SIG-M5 treated with dmso at 0.1 percent for 504 hours (cell line): ENCODE results near the gene VAPA.
A peak's percentile ranks its signal among the peaks of the same experiment; 100 is the strongest.

Experiments used
- DNase-seq: peaks from one replicate; lab custom pipeline; 2025; ENCODE audit not compliant: unreplicated experiment; lab: John Stamatoyannopoulos, UW

VAPA gene

DNA sequence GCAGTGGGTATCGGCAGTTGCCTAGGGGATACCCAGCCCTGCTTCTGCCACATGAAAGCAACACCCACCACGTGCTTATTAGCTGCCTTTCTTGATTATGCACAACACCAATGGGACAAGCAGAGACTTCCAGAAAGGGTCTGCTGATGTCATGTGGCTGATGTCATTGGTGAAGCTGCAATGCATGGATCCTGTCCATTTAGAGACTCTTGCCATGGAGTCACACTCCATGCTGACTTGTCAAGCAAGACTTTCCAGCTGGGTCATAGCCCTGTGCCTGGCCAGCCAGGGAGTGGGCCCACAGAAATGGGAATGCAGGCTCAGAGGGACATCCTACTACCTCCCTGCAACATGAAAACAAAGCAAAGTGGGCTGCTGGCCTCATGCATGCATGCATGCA lies 81.8 kb downstream of the VAPA start:
- DNase-seq: no peak

DNA sequence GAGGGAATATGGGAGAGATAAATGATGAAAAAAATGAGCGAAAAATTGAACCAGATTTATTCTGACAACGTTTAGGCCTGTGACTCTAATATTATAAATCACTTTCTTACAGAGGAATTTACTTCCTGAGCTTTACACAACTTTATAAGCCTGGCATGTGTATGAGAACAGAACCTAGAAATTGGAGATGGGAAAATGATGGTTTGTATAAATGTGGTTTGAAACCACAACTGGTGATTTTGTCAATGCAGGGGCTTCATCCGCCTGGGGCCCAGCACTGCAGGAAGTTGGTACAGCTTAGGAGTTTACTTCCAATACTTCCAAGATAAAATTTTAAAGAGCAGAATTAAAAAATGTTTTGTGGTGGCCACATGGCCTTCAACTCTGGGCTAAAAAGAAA lies 82.3 kb downstream of the VAPA start:
- no peak for DNase-seq

DNA sequence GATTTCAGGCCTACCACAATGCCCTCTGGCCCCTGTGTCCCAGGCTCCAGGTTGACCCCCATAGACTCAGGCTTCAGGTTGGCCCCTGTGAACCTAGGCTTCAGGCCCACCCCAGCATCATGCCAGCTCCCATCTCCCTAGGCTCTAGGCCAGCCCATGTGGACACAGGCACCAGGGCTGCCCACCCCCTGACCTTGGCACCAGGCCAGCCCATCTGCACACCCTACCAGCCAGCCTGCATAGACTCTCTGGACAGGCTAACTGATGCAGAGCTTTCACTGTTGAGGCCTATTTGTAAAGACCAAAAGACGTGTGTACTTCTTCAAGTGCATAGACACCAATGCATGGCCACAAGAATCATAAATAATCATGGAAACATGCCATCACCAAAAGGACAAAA lies 83.9 kb downstream of the VAPA start:
- DNase-seq: no peak

DNA sequence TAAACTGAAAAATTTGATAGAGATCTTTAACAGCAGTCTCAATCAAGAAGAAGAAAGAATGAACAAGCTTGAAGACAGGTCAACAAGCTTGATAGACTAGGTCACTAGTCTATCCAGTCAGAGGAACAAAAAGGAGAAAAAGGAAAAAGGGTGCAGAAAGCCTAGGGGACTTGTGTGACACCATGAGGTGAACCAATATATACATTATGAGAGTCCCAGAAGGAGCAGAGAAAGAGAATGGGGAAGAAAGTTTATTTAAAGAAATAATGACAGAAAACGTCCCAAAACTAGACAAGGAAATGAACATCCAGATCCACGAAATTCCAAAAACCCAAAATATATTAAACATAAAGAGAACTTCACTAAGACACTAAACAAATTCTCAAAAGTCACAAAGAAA lies 84.5 kb downstream of the VAPA start:
- DNase-seq: no peak

DNA sequence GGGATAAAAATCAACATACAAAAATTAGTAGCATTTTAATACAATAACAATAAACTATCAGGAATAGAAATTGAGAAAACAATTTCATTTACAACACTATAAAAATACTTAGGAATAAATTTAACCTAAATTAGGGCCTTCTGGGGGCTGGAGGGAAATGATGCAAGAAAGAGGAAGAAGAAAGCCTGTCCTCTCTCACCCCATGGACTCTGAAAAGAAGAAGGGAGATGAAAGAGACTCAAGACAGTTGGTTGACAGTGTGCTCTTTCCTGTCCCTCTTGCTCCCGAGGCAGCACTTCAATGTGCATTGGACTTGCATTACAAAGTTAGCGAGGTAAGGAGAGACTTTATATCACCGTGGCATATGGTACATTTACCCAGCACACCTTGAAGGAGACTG lies 88.5 kb downstream of the VAPA start:
- DNase-seq: peak; percentile 69

DNA sequence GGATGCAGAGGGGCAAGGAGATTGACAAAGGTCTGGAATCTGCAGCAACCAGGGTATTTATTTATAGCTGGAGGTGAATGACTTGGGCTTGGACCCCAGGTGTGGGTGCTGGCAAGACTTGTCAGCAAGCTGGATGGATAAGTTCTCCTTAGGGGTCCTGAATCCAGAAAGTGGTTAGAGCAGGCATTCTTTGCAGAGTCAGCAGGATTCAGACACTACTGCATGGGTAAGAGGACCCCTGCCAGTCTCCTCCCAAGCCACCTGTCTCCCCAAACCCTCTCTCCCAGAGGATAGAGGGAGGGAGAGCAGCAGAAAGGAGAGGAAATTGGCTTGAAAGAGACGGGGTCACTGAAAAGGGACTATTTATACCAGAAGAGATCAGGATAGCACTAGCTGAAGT lies 89.5 kb downstream of the VAPA start:
- DNase-seq: no peak

DNA sequence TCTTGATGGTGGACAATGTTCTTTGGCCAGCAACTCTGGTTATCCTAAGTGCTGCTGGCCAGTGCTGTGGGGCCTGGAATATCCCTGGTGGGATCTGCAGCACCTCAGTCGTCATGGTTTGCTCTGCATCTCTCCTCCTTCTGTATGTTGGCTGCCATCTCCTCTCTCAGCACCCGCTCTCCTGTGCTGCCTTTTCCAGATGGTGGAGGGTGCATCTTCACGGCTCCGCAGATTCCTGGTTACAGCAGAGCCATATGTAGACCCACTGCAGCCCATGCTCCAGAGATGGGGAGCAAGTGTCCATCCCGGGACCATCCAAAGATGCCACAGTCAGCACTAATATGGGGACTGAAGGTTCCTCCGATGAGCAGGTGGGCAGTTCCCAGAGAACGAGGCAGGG lies 90.0 kb downstream of the VAPA start:
- DNase-seq: no peak

DNA sequence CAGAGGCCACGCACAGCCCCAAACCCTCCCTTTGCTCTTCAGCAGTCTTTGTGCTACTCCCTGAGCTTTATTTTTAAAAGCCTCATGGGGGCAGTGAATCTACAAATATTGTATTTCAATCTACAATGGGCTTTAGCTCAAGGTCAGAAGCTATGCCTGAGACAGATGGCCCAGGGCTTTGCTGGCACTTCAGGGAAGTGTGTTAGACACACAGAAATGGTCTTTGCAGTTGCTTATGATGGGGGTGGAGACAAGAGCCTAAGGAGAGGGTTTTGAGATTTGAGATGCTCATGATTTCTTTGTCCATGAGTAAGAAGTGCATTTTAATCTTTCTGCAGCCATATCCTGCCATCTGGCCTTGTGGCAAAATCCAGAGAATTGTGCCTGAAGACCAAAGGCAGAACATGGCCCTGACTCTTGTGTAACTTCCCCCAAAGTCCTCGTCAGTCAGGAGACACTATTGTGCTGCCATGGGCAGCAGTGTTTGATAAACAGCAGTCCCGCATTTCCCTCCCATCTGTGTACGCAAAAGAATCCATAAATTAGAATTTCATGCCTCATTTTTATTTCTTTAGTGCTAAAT lies 92.6 kb downstream of the VAPA start:
- peak; percentile 18 for DNase-seq

DNA sequence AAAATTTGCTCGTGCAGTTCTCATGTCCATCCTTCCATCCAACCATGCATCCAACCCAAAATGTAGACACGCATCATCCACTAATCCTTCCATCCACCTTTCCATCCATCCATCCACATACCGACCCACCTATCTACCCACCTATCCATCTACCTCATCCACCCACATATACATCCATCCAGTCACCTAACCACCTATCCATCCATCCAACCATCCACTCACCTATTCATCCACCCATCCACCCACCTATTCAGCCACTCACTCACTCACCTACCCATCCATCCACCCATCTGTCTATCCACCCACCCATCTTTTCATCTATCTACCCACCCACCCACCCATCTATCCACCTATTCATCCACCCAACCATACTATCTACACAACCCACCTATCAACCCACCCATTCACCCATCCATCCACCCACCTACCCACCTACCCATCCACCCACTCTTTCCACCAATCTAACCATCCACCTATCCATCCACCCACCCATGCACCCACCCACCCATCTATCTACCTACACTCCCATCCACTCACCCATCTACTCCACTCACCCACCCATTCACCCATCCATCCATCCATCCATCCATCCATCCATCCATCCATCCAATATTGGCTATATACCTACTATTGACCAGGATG lies 94.3 kb downstream of the VAPA start:
- DNase-seq: no peak
